ENCODE measurements around the gene KCNQ1.

DNA sequence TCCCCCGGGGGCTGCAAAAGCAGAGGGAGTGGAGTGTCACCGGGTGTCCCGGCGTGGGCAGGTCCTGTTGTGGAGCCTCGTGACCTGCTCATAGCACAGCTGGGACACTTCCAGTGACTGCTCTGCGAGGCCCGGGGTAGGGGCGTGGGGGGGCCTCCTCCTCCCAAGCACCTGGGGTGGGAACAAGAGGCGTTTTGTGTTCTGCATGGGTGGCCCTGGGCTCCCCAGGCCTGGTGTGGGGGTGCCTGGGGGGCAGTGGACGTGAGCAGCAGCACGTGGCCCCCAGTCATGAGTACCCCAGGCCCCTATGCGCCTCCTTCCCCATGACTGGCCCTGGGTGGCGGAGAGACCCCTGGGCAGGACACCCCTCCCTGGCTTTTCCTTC lies 104.7 kb downstream of the KCNQ1 start:
- no peak for TF ChIP-seq EZH2phosphoT487 (IDR thresholded peaks at IDR 0.05; ENCODE audit: insufficient read depth, low read depth)
- TF ChIP-seq EZH2 (IDR thresholded peaks at IDR 0.05; ENCODE audit: insufficient read depth, poor library complexity, severe bottlenecking) = no peak
